Suprapubic skin (tissue), 4 donors: ENCODE measurements around the gene AMPD2. TPM values are rescaled to one million over a fixed set of nuclear protein-coding genes. Genes with fewer than 3 reads are reported as not detected.
A peak's percentile ranks its signal among the peaks of the same experiment; 100 is the strongest.

Source experiments
- DNase-seq, 2 donors: peaks; one replicate each; pipeline ENCODE4 v3.0.0-alpha.2; 2019; ENCODE audit warnings: low spot score in 2 of 2
- H3K27ac ChIP-seq: fragments of 200-600 bp; sonication (generic); one replicate; pipeline ENCODE4 v1.5.1; 2019
- H3K27me3 ChIP-seq: fragments of 200-600 bp; sonication (generic); one replicate; pipeline ENCODE4 v1.5.1; 2019
- H3K36me3 ChIP-seq: fragments of 200-600 bp; sonication (generic); one replicate; pipeline ENCODE4 v1.5.1; 2019
- H3K4me1 ChIP-seq: fragments of 200-600 bp; sonication (generic); one replicate; pipeline ENCODE4 v1.5.1; 2019
- H3K4me3 ChIP-seq: fragments of 200-600 bp; sonication (generic); one replicate; pipeline ENCODE4 v1.5.1; 2019; ENCODE audit warnings: mild to moderate bottlenecking
- H3K9me3 ChIP-seq: fragments of 200-600 bp; sonication (generic); one replicate; pipeline ENCODE4 v1.5.1; 2019
- CTCF ChIP-seq, 2 donors: fragments of 200-600 bp in 1 of 2; fragments of 450-650 bp in 1 of 2; sonication (generic) in 1 of 2; IDR thresholded peaks; one replicate each; pipeline ENCODE4 v1.5.1; 2016 to 2019; ENCODE audit warnings: antibody characterized with exemption in 2 of 2, mild to moderate bottlenecking in 1 of 2, moderate library complexity in 1 of 2
- EP300 ChIP-seq: sonication (generic); formaldehyde crosslinking; IDR thresholded peaks from one replicate; pipeline ENCODE4 v1.6.1; 2017; ENCODE audit warnings: antibody characterized with exemption
- POLR2A ChIP-seq, 2 donors: fragments of 450-650 bp; IDR thresholded peaks; one replicate each; pipeline ENCODE4 v1.6.1; 2017; ENCODE audit warnings: antibody characterized with exemption in 2 of 2, mild to moderate bottlenecking in 2 of 2, moderate library complexity in 2 of 2
- POLR2AphosphoS5 ChIP-seq, 3 donors: sonication (generic); formaldehyde crosslinking; IDR thresholded peaks; one replicate each; pipeline ENCODE4 v1.6.1; 2017; ENCODE audit warnings: antibody characterized with exemption in 3 of 3
- WGBS: methylation state at CpG from one replicate; pipeline ENCODE4 v1.1.5; 2018; 5-methylcytosine and 5-hydroxymethylcytosine counted together
- total RNA-seq, 4 donors: library from RNA; depleted of rRNA; stranded (reverse); fragments of >200 nt; gene quantifications; one replicate each; pipeline ENCODE4 v1.1.0, GENCODE V29; 2016

The AMPD2 gene
- total RNA-seq, 4 donors from 2014 or later: 48.4 to 69.1 (median 58.1) TPM

GRCh38 chr1:109620841-109621286 lies 1.2 kb downstream of the AMPD2 start:
- peak; percentile 97 to 98 for DNase-seq
- H3K27ac ChIP-seq: peak overlapping the region; percentile 84
- no peaks in the 10 kb centered on the region for H3K9me3 ChIP-seq
- TF ChIP-seq POLR2A (IDR thresholded peaks at IDR 0.05) (no peak), CTCF (IDR thresholded peaks at IDR 0.05) (no peak), POLR2AphosphoS5 (IDR thresholded peaks at IDR 0.05) (no peak)
- WGBS: 0% methylated on average over 16 of the region's 18 CpGs
- peak overlapping the region; percentile 76 for H3K4me3 ChIP-seq
- peaks cover 2% of the 10 kb centered on the region for H3K36me3 ChIP-seq
- H3K27me3 ChIP-seq: no peaks in the 10 kb centered on the region
- peaks cover 55% of the 10 kb centered on the region for H3K4me1 ChIP-seq

GRCh38 chr1:109621379-109622136 lies 1.9 kb downstream of the AMPD2 start:
- H3K27ac ChIP-seq: peak overlapping the region; percentile 84
- no peaks in the 10 kb centered on the region for H3K27me3 ChIP-seq
- TF ChIP-seq CTCF (IDR thresholded peaks at IDR 0.05): no peak
- TF ChIP-seq POLR2AphosphoS5 (IDR thresholded peaks at IDR 0.05): no peak
- no peak for TF ChIP-seq EP300
- no peak for TF ChIP-seq POLR2A (IDR thresholded peaks at IDR 0.05)
- peak overlapping the region; percentile 76 for H3K4me3 ChIP-seq
- H3K4me1 ChIP-seq: peaks cover 55% of the 10 kb centered on the region
- no peak for DNase-seq
- peaks cover 8% of the 10 kb centered on the region for H3K36me3 ChIP-seq
- 49% methylated on average over 6 of the region's 13 CpGs for WGBS
- H3K9me3 ChIP-seq: no peaks in the 10 kb centered on the region

- H3K27me3 ChIP-seq: no peaks in the 10 kb centered on the region
Observed at GRCh38 chr1:109622137-109622892, 2.7 kb downstream of the AMPD2 start.

GRCh38 chr1:109622895-109623294 lies 3.3 kb downstream of the AMPD2 start:
- H3K4me3 ChIP-seq: no peak overlapping the region

More at GRCh38 chr1:109622137-109622892, 2.7 kb downstream of the AMPD2 start:
- no peak overlapping the region for H3K4me3 ChIP-seq
- H3K36me3 ChIP-seq: peaks cover 16% of the 10 kb centered on the region
- H3K4me1 ChIP-seq: peaks cover 55% of the 10 kb centered on the region
- H3K9me3 ChIP-seq: no peaks in the 10 kb centered on the region
- TF ChIP-seq POLR2A (IDR thresholded peaks at IDR 0.05): no peak
- no peak for TF ChIP-seq POLR2AphosphoS5 (IDR thresholded peaks at IDR 0.05)
- TF ChIP-seq CTCF (IDR thresholded peaks at IDR 0.05): no peak
- no peak for TF ChIP-seq EP300
- WGBS: 73% methylated on average over 4 of the region's 11 CpGs
- no peak for DNase-seq
- H3K27ac ChIP-seq: no peak overlapping the region

More at GRCh38 chr1:109622895-109623294, 3.3 kb downstream of the AMPD2 start:
- no peak for TF ChIP-seq EP300
- TF ChIP-seq POLR2A (IDR thresholded peaks at IDR 0.05): no peak
- TF ChIP-seq POLR2AphosphoS5 (IDR thresholded peaks at IDR 0.05): no peak
- no peak for TF ChIP-seq CTCF (IDR thresholded peaks at IDR 0.05)
- 87% methylated on average over 2 of the region's 3 CpGs for WGBS
- Histone ChIP-seq H3K27ac (no peak overlapping the region), H3K36me3 (peaks cover 22% of the 10 kb centered on the region), H3K4me1 (peaks cover 55% of the 10 kb centered on the region), H3K9me3 (no peaks in the 10 kb centered on the region), H3K27me3 (no peaks in the 10 kb centered on the region)
- DNase-seq: no peak
